ENCODE data around the gene PACRG. TPM values are rescaled to one million over a fixed set of nuclear protein-coding genes. Genes with fewer than 3 reads are reported as not detected.
A peak's percentile ranks its signal among the peaks of the same experiment; 100 is the strongest.

PACRG gene
- total RNA-seq, 1 donor from 2014 or later, result 7.9 TPM

- DNase-seq (ENCODE audit: missing footprints), result no peak
- intact Hi-C loops (cut with DNase I), result loop anchor here (2.0 to 10.0 kb wide), 3 partner anchors 72 to 815 kb away; no protein-coding TSS in a partner anchor
- ATAC-seq, result peak; percentile 85
Observed at GRCh38 chr6:163289447-163289846, 561.7 kb downstream of the PACRG start.

- intact Hi-C loops (cut with DNase I), result no loop called here
- DNase-seq (ENCODE audit: missing footprints) (no peak), ATAC-seq (no peak)
Observed at GRCh38 chr6:163290545-163291274, 562.9 kb downstream of the PACRG start.

GRCh38 chr6:163291622-163292021 is 563.8 kb downstream of the PACRG start:
- ATAC-seq (no peak), DNase-seq (ENCODE audit: missing footprints) (no peak)
- intact Hi-C loops (cut with DNase I), result no loop called here

GRCh38 chr6:163293286-163293685 is 565.5 kb downstream of the PACRG start:
- DNase-seq (ENCODE audit: missing footprints) (no peak), ATAC-seq (no peak)
- intact Hi-C loops (cut with DNase I), result no loop called here

GRCh38 chr6:163294734-163295133 is 567.0 kb downstream of the PACRG start:
- DNase-seq (ENCODE audit: missing footprints), result no peak
- intact Hi-C loops (cut with DNase I), result no loop called here

GRCh38 chr6:163296835-163297519 is 569.2 kb downstream of the PACRG start:
- intact Hi-C loops (cut with DNase I), result loop anchor here (2.0 kb wide), 1 partner anchor 42 kb away; no protein-coding TSS in a partner anchor
- DNase-seq (ENCODE audit: missing footprints) (no peak), ATAC-seq (peak; percentile 82)

More at GRCh38 chr6:163294734-163295133, 567.0 kb downstream of the PACRG start:
- ATAC-seq, result no peak

GRCh38 chr6:163298079-163298830 is 570.5 kb downstream of the PACRG start:
- DNase-seq (ENCODE audit: missing footprints) (no peak), ATAC-seq (no peak)
- intact Hi-C loops (cut with DNase I), result no loop called here

GRCh38 chr6:163300838-163301237 is 573.1 kb downstream of the PACRG start:
- intact Hi-C loops (cut with DNase I), result no loop called here
- ATAC-seq (no peak), DNase-seq (ENCODE audit: missing footprints) (no peak)

GRCh38 chr6:163301726-163302635 is 574.2 kb downstream of the PACRG start:
- ATAC-seq, result peak; percentile 78
- DNase-seq (ENCODE audit: missing footprints), result no peak
- intact Hi-C loops (cut with DNase I), result no loop called here

GRCh38 chr6:163302747-163303146 is 575.0 kb downstream of the PACRG start:
- ATAC-seq (no peak), DNase-seq (ENCODE audit: missing footprints) (no peak)
- intact Hi-C loops (cut with DNase I), result no loop called here

- ATAC-seq (no peak), DNase-seq (ENCODE audit: missing footprints) (no peak)
- intact Hi-C loops (cut with DNase I), result loop anchor here (2.0 kb wide), 1 partner anchor 29 kb away; no protein-coding TSS in a partner anchor
Observed at GRCh38 chr6:163306000-163306399, 578.2 kb downstream of the PACRG start.

GRCh38 chr6:163308629-163309440 is 581.1 kb downstream of the PACRG start:
- DNase-seq (ENCODE audit: missing footprints), result no peak
- ATAC-seq, result no peak
- intact Hi-C loops (cut with DNase I), result no loop called here

GRCh38 chr6:163309491-163310026 is 581.8 kb downstream of the PACRG start:
- ATAC-seq (no peak), DNase-seq (ENCODE audit: missing footprints) (no peak)
- intact Hi-C loops (cut with DNase I), result no loop called here

GRCh38 chr6:163310096-163310972 is 582.6 kb downstream of the PACRG start:
- ATAC-seq (no peak), DNase-seq (ENCODE audit: missing footprints) (no peak)
- intact Hi-C loops (cut with DNase I), result no loop called here

- intact Hi-C loops (cut with DNase I), result no loop called here
- ATAC-seq (no peak), DNase-seq (ENCODE audit: missing footprints) (no peak)
Observed at GRCh38 chr6:163310973-163311383, 583.2 kb downstream of the PACRG start.

- intact Hi-C loops (cut with DNase I), result no loop called here
- DNase-seq (ENCODE audit: missing footprints) (no peak), ATAC-seq (no peak)
Observed at GRCh38 chr6:163311830-163312229, 584.1 kb downstream of the PACRG start.
